Left renal cortex interstitium (tissue), 4 donors: Measurements from ENCODE around the gene NAA80. TPM values are rescaled to one million over a fixed set of nuclear protein-coding genes. Genes with fewer than 3 reads are reported as not detected.
A peak's percentile ranks its signal among the peaks of the same experiment; 100 is the strongest.
"Not testable (repeated sequence)": the region's sequence is repeated elsewhere in the genome, so short reads cannot be mapped to it uniquely, and the experiment has no call there.

Experiments used
- DNase-seq, 4 donors: peaks; one replicate each; pipeline ENCODE4 v3.0.0-alpha.2; 2013; ENCODE audit warnings: low read depth in 4 of 4, low spot score in 2 of 4, missing footprints in 1 of 4
- polyA plus RNA-seq, 4 donors: library from polyadenylated mRNA; unstranded; fragments of 120-200 nt; gene quantifications; one replicate each; pipeline ENCODE4 v1.2.1, GENCODE V29; 2013; ENCODE audit not compliant: insufficient read length in 4 of 4

Gene NAA80
- polyA plus RNA-seq, 4 donors: 7.3 to 13.0 (median 10.3) TPM

GRCh38 chr3:50272911-50273688 lies 26.1 kb downstream of the NAA80 start:
- peak; percentile 68 to 81 (median 78) for DNase-seq

- DNase-seq: not testable (repeated sequence)
Observed at GRCh38 chr3:50272538-50272910, 26.7 kb downstream of the NAA80 start.

GRCh38 chr3:50271314-50271936 lies 27.8 kb downstream of the NAA80 start:
- no peak for DNase-seq

GRCh38 chr3:50270422-50271224 lies 28.6 kb downstream of the NAA80 start:
- DNase-seq: no peak

- DNase-seq: no peak
Observed at GRCh38 chr3:50269977-50270413, 29.2 kb downstream of the NAA80 start.

GRCh38 chr3:50269460-50269859 lies 29.7 kb downstream of the NAA80 start:
- DNase-seq: no peak

- no peak for DNase-seq
Observed at GRCh38 chr3:50268703-50269451, 30.3 kb downstream of the NAA80 start, which contains the start of gene SEMA3B. SEMA3B (plus strand) TSS chr3:50269147; CDS start chr3:50269241, 94 bp downstream.

GRCh38 chr3:50268276-50268675 lies 30.9 kb downstream of the NAA80 start:
- no peak for DNase-seq

GRCh38 chr3:50267280-50267913 lies 31.8 kb downstream of the NAA80 start:
- no peak for DNase-seq

GRCh38 chr3:50266836-50267235 lies 32.4 kb downstream of the NAA80 start:
- DNase-seq: no peak

- DNase-seq: no peak
Observed at GRCh38 chr3:50266017-50266416, 33.2 kb downstream of the NAA80 start.

- DNase-seq: no peak
Observed at GRCh38 chr3:50265571-50265970, 33.6 kb downstream of the NAA80 start.

GRCh38 chr3:50264964-50265485 lies 34.2 kb downstream of the NAA80 start:
- DNase-seq: no peak

GRCh38 chr3:50264383-50264963 lies 34.7 kb downstream of the NAA80 start:
- peak; percentile 79 to 92 (median 85) for DNase-seq

GRCh38 chr3:50263478-50264382 lies 35.5 kb downstream of the NAA80 start:
- no peak for DNase-seq

GRCh38 chr3:50262778-50263177 lies 36.4 kb downstream of the NAA80 start:
- no peak for DNase-seq

GRCh38 chr3:50262200-50262599 lies 37.0 kb downstream of the NAA80 start:
- not testable (repeated sequence) for DNase-seq

- DNase-seq: no peak
Observed at GRCh38 chr3:50261505-50261904, 37.7 kb downstream of the NAA80 start.
